Vagina (tissue), 2 donors: Measurements from ENCODE around the gene SLC26A11. TPM values are rescaled to one million over a fixed set of nuclear protein-coding genes. Genes with fewer than 3 reads are reported as not detected.

Source experiments
- DNase-seq, 2 donors: peaks; one replicate each; pipeline ENCODE4 v3.0.0-alpha.2; 2017; ENCODE audit errors: extremely low spot score in 2 of 2
- H3K27ac ChIP-seq: fragments of 200-600 bp; sonication (generic); one replicate; pipeline ENCODE4 v1.5.1; 2019
- H3K27me3 ChIP-seq: fragments of 200-600 bp; sonication (generic); one replicate; pipeline ENCODE4 v1.5.1; 2019
- H3K36me3 ChIP-seq, 2 donors: fragments of 200-600 bp; sonication (generic); one replicate each; pipeline ENCODE4 v1.5.1; 2017 to 2019
- H3K4me1 ChIP-seq: fragments of 200-600 bp; sonication (generic); one replicate; pipeline ENCODE4 v1.5.1; 2019
- H3K4me3 ChIP-seq, 2 donors: fragments of 200-600 bp; sonication (generic); 1 replicate in 1 of 2; 2 replicates in 1 of 2; pipeline ENCODE4 v1.5.1; 2016 to 2019
- H3K9me3 ChIP-seq: fragments of 200-600 bp; sonication (generic); one replicate; pipeline ENCODE4 v1.5.1; 2019
- POLR2A ChIP-seq, 2 donors: fragments of 450-650 bp; IDR thresholded peaks; one replicate each; pipeline ENCODE4 v1.6.1; 2017; ENCODE audit warnings: antibody characterized with exemption in 2 of 2, mild to moderate bottlenecking in 2 of 2, moderate library complexity in 2 of 2
- POLR2AphosphoS5 ChIP-seq, 2 donors: sonication (generic); formaldehyde crosslinking; IDR thresholded peaks; one replicate each; pipeline ENCODE4 v1.9.0; 2017; ENCODE audit warnings: antibody characterized with exemption in 2 of 2, mild to moderate bottlenecking in 2 of 2, low read depth in 1 of 2; ENCODE audit not compliant: insufficient read depth in 1 of 2
- intact Hi-C: fragments of 100-400 bp; cut with DNase I; formaldehyde crosslinking; loops from one replicate; pipeline ENCODE4 v1.15.1; 2023
- total RNA-seq: library from RNA; depleted of rRNA; stranded (reverse); fragments of >200 nt; gene quantifications from one replicate; pipeline ENCODE4 v1.2.3, GENCODE V29; 2016
- TF ChIP-seq, protein P1 (sequence below), 3 experiments: fragments of 450-650 bp in 2 of 3; fragments of 200-600 bp in 1 of 3; sonication (generic) in 1 of 3; IDR thresholded peaks; one replicate each; pipeline ENCODE4 v1.5.1; 2017 to 2019; ENCODE audit warnings: antibody characterized with exemption in 3 of 3, mild to moderate bottlenecking in 2 of 3, moderate library complexity in 2 of 3

Gene SLC26A11
- total RNA-seq, 1 donor from 2014 or later = 22.8 TPM

- TF ChIP-seq POLR2AphosphoS5 (IDR thresholded peaks at IDR 0.05; ENCODE audit: insufficient read depth in 1 of 2, low read depth in 1 of 2) (no peak), POLR2A (IDR thresholded peaks at IDR 0.05) (no peak)
- TF ChIP-seq, protein P1, sequence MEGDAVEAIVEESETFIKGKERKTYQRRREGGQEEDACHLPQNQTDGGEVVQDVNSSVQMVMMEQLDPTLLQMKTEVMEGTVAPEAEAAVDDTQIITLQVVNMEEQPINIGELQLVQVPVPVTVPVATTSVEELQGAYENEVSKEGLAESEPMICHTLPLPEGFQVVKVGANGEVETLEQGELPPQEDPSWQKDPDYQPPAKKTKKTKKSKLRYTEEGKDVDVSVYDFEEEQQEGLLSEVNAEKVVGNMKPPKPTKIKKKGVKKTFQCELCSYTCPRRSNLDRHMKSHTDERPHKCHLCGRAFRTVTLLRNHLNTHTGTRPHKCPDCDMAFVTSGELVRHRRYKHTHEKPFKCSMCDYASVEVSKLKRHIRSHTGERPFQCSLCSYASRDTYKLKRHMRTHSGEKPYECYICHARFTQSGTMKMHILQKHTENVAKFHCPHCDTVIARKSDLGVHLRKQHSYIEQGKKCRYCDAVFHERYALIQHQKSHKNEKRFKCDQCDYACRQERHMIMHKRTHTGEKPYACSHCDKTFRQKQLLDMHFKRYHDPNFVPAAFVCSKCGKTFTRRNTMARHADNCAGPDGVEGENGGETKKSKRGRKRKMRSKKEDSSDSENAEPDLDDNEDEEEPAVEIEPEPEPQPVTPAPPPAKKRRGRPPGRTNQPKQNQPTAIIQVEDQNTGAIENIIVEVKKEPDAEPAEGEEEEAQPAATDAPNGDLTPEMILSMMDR (IDR thresholded peaks at IDR 0.05) = no peak
- Histone ChIP-seq H3K36me3 (peaks cover 0 to 19% of the 10 kb centered on the region in 2 donors), H3K27me3 (no peaks in the 10 kb centered on the region), H3K4me3 (no peak overlapping the region), H3K9me3 (peaks cover 4% of the 10 kb centered on the region), H3K4me1 (no peaks in the 10 kb centered on the region), H3K27ac (no peak overlapping the region)
- intact Hi-C loops = no loop called here
- DNase-seq = no peak
These were observed 8.2 kb downstream of the SLC26A11 start for GRCh38 chr17:80228477-80228876.

GRCh38 chr17:80229011-80229410, 8.8 kb downstream of the SLC26A11 start:
- H3K4me1 ChIP-seq = no peaks in the 10 kb centered on the region
- H3K9me3 ChIP-seq = peaks cover 4% of the 10 kb centered on the region
- H3K27ac ChIP-seq = no peak overlapping the region
- no peaks in the 10 kb centered on the region for H3K27me3 ChIP-seq
- intact Hi-C loops = no loop called here
- DNase-seq = no peak
- TF ChIP-seq POLR2AphosphoS5 (IDR thresholded peaks at IDR 0.05; ENCODE audit: insufficient read depth in 1 of 2, low read depth in 1 of 2) (no peak), POLR2A (IDR thresholded peaks at IDR 0.05) (no peak)
- TF ChIP-seq, protein P1 (IDR thresholded peaks at IDR 0.05) = no peak
- no peak overlapping the region for H3K4me3 ChIP-seq
- H3K36me3 ChIP-seq = peaks cover 0 to 24% of the 10 kb centered on the region in 2 donors

- Histone ChIP-seq H3K4me3 (no peak overlapping the region), H3K9me3 (peaks cover 4% of the 10 kb centered on the region), H3K4me1 (no peaks in the 10 kb centered on the region), H3K27me3 (no peaks in the 10 kb centered on the region), H3K27ac (no peak overlapping the region), H3K36me3 (peaks cover 0 to 45% of the 10 kb centered on the region in 2 donors)
- intact Hi-C loops = no loop called here
- no peak for DNase-seq
- TF ChIP-seq, protein P1 (IDR thresholded peaks at IDR 0.05) = no peak
- TF ChIP-seq POLR2A (IDR thresholded peaks at IDR 0.05) (no peak), POLR2AphosphoS5 (IDR thresholded peaks at IDR 0.05; ENCODE audit: insufficient read depth in 1 of 2, low read depth in 1 of 2) (no peak)
These were observed 12.2 kb downstream of the SLC26A11 start for GRCh38 chr17:80232438-80232837.

DNA sequence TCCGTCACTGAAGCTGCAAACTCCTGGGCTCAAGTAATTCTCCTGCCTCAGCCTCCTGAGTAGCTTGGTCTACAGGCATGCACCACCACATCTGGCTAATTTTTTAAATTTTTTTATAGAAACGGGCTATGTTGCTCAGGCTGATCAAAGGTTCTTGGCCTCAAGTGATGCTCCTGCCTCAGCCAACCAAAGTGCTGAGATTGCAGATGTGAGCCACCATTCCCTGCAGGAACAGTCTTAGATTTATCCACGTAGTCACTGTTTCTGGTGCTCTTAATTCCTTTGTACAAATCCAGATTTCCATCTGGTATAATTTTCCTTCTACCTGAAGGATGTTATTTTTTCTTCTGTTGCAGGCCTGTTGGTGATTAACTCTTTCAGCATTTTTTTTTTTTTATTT, 13.0 kb downstream of the SLC26A11 start:
- peaks cover 4% of the 10 kb centered on the region for H3K9me3 ChIP-seq
- intact Hi-C loops = no loop called here
- TF ChIP-seq, protein P1 (IDR thresholded peaks at IDR 0.05) = no peak
- TF ChIP-seq POLR2A (IDR thresholded peaks at IDR 0.05) (no peak), POLR2AphosphoS5 (IDR thresholded peaks at IDR 0.05; ENCODE audit: insufficient read depth in 1 of 2, low read depth in 1 of 2) (no peak)
- no peak overlapping the region for H3K4me3 ChIP-seq
- no peaks in the 10 kb centered on the region for H3K4me1 ChIP-seq
- no peaks in the 10 kb centered on the region for H3K27me3 ChIP-seq
- no peak for DNase-seq
- peaks cover 0 to 52% of the 10 kb centered on the region in 2 donors for H3K36me3 ChIP-seq
- H3K27ac ChIP-seq = no peak overlapping the region

DNA sequence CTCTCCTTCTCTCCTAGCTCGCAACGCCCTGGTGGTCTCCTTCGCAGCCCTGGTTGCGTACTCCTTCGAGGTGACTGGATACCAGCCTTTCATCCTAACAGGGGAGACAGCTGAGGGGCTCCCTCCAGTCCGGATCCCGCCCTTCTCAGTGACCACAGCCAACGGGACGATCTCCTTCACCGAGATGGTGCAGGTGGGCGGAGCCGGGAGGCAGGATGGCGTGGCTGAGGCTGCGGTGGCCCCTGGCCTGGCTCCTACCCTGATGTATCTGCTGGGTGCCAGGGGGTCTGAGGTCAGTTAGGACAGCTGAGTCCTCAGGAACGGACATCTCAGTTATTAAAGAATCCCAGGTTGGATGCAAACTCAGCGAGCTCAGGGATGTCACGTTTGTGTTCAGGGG, 16.7 kb downstream of the SLC26A11 start:
- intact Hi-C loops = no loop called here
- Histone ChIP-seq H3K4me3 (no peak overlapping the region), H3K36me3 (peaks cover 0 to 59% of the 10 kb centered on the region in 2 donors), H3K4me1 (no peaks in the 10 kb centered on the region), H3K9me3 (peaks cover 4% of the 10 kb centered on the region), H3K27ac (no peak overlapping the region), H3K27me3 (no peaks in the 10 kb centered on the region)
- TF ChIP-seq, protein P1 (IDR thresholded peaks at IDR 0.05) = no peak
- no peak for TF ChIP-seq POLR2AphosphoS5 (IDR thresholded peaks at IDR 0.05; ENCODE audit: insufficient read depth in 1 of 2, low read depth in 1 of 2)
- TF ChIP-seq POLR2A (IDR thresholded peaks at IDR 0.05) = no peak
- DNase-seq = no peak
